KMS-11 (cell line): ENCODE data around the gene BBIP1.

Experiments
- H2AFZ ChIP-seq: fragments of 200-600 bp; sonication (generic); 2 replicates; pipeline ENCODE4 v1.6.1; 2016; ENCODE audit warnings: antibody characterized with exemption, mixed run types, low read depth
- H3K27ac ChIP-seq: fragments of 200-600 bp; sonication (generic); 2 replicates; pipeline ENCODE4 v1.6.1; 2016; ENCODE audit warnings: mild to moderate bottlenecking, mixed run types
- H3K27me3 ChIP-seq: fragments of 200-600 bp; sonication (generic); 2 replicates; pipeline ENCODE4 v1.6.1; 2017; ENCODE audit warnings: mild to moderate bottlenecking, low read depth, mixed run types, moderate library complexity; ENCODE audit not compliant: insufficient read depth
- H3K36me3 ChIP-seq: fragments of 200-600 bp; sonication (generic); 2 replicates; pipeline ENCODE4 v1.6.1; 2017; ENCODE audit warnings: mild to moderate bottlenecking, mixed run types; ENCODE audit not compliant: insufficient read depth
- H3K4me1 ChIP-seq: fragments of 200-600 bp; sonication (generic); 2 replicates; pipeline ENCODE4 v1.6.1; 2016; ENCODE audit warnings: mild to moderate bottlenecking, low read depth, mixed run types; ENCODE audit not compliant: poor library complexity, severe bottlenecking
- H3K4me2 ChIP-seq: fragments of 200-600 bp; sonication (generic); 2 replicates; pipeline ENCODE4 v1.7.0; 2016; ENCODE audit warnings: mild to moderate bottlenecking, mixed run types
- H3K4me3 ChIP-seq: fragments of 200-600 bp; sonication (generic); IDR thresholded peaks from 2 replicates; pipeline ENCODE4 v1.6.1; 2017; ENCODE audit warnings: low read depth, low read length, mixed read lengths; ENCODE audit not compliant: insufficient read depth
- H3K79me2 ChIP-seq: fragments of 200-600 bp; sonication (generic); 2 replicates; pipeline ENCODE4 v1.6.1; 2016; ENCODE audit warnings: low read depth, mixed run types; ENCODE audit not compliant: insufficient read depth
- H3K9ac ChIP-seq: fragments of 200-600 bp; sonication (generic); 2 replicates; pipeline ENCODE4 v1.6.1; 2016; ENCODE audit warnings: mild to moderate bottlenecking, mixed run types
- H4K20me1 ChIP-seq: fragments of 200-600 bp; sonication (generic); 2 replicates; pipeline ENCODE4 v1.6.1; 2016; ENCODE audit warnings: mild to moderate bottlenecking, mixed run types; ENCODE audit not compliant: insufficient read depth
- CTCF ChIP-seq: fragments of 200-600 bp; sonication (generic); conservative IDR thresholded peaks from 2 replicates; pipeline ENCODE4 v1.6.1; 2017; ENCODE audit warnings: low read depth, mild to moderate bottlenecking, antibody characterized with exemption, low read length, moderate library complexity, mixed read lengths

The BBIP1 gene

DNA sequence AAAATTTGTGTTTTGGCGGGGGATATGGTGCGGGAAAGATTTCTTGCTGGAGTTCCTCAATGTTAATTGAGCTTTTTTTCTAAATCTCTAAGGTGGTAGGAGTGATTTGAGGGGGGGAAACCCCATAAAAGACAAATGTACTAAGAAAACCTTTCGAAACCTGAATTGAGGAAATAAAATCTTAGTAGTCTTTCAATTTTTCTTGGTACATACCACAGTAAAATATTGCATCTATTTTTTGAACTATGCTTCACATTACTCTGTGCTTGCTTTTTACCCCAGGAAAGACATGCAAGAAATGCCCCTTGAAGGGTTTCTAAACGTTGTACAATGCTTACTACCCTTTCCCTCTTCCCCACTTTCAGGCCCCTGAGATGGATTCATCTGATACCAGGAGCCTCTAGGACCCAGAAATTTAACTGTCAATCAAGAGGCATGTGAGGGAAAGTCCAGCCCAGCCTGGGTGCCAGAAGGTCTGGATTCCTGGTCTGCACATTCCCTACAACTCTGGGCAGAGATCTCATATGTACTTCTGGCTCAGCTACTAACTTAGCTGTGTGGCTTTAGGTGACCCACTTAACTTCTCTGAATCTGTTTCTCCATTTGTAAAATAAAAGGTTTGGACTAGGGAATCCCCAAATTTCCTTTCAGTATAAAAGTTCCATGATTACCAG lies 53.0 kb downstream of the BBIP1 start:
- H3K9ac ChIP-seq, result no peak overlapping the region
- no peak overlapping the region for H2AFZ ChIP-seq
- peaks cover 18% of the 10 kb centered on the region for H3K4me1 ChIP-seq
- H3K79me2 ChIP-seq, result no peaks in the 10 kb centered on the region
- TF ChIP-seq CTCF, result no peak
- no peak overlapping the region for H3K4me2 ChIP-seq
- no peak overlapping the region for H3K4me3 ChIP-seq
- no peaks in the 10 kb centered on the region for H4K20me1 ChIP-seq
- H3K27ac ChIP-seq, result no peak overlapping the region
- H3K27me3 ChIP-seq, result no peaks in the 10 kb centered on the region
- no peaks in the 10 kb centered on the region for H3K36me3 ChIP-seq

DNA sequence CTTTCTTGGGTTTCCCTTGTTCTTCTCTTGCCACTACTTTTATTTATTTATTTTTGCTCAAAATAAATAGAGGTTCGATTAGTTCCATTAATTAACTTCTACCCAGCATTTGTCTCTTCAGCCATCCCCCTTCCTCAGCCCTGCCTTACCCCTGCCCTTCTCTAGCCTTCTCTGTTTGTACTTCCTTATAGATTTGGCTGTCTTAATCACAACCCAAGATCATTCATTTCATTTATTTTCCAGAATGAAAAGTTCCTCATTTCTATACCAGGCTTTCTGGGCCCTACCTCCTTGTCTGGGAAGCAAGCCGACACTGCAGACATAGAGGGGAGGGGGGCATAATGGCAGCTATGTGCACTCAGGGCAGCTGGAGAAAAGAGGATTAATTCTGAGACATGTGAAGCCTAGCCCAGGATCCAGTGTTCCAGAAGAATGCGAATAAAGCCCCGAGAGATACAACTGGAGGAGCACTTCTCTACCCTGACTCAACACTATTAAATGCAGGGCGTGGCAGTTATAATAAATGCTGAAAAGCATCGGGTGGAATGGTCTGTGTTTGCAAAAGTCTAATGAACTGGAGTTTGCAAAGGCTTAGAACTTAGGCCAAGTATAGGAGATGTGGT lies 53.7 kb downstream of the BBIP1 start:
- no peaks in the 10 kb centered on the region for H3K36me3 ChIP-seq
- no peaks in the 10 kb centered on the region for H4K20me1 ChIP-seq
- H3K79me2 ChIP-seq, result no peaks in the 10 kb centered on the region
- H2AFZ ChIP-seq, result no peak overlapping the region
- no peak for TF ChIP-seq CTCF
- H3K4me1 ChIP-seq, result peaks cover 21% of the 10 kb centered on the region
- no peak overlapping the region for H3K9ac ChIP-seq
- no peak overlapping the region for H3K4me2 ChIP-seq
- no peaks in the 10 kb centered on the region for H3K27me3 ChIP-seq
- H3K27ac ChIP-seq, result no peak overlapping the region
- no peak overlapping the region for H3K4me3 ChIP-seq

DNA sequence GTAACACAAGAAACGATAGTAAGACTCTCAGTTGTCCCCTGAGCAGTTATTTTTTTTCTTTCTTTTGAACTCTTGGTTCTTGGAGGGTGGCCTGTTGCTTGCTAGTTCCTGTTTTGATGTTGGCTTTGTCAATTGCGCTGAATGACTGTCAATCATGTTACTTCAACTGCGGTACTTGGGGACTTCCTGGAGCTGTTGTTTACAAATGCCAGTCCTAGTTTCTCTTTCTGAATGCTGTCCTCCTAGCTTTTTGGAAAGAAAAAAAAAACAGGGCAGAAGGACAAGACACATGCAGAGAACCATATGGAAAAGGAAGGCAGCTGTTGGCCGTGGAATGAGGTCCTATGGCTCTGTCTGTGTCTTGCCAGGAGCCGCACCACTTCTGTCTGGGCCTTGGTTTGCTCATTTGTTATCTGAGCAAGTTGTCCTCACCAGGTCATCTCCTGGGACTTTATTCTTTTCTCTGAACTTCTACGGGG lies 54.3 kb downstream of the BBIP1 start:
- Histone ChIP-seq H4K20me1 (no peaks in the 10 kb centered on the region), H3K4me1 (peaks cover 27% of the 10 kb centered on the region), H3K36me3 (no peaks in the 10 kb centered on the region), H3K27ac (no peak overlapping the region), H3K27me3 (no peaks in the 10 kb centered on the region), H3K4me2 (no peak overlapping the region), H2AFZ (no peak overlapping the region), H3K9ac (no peak overlapping the region), H3K79me2 (no peaks in the 10 kb centered on the region), H3K4me3 (no peak overlapping the region)
- TF ChIP-seq CTCF, result no peak

- H3K4me3 ChIP-seq, result no peak overlapping the region
- no peaks in the 10 kb centered on the region for H3K79me2 ChIP-seq
- H2AFZ ChIP-seq, result no peak overlapping the region
- no peak overlapping the region for H3K9ac ChIP-seq
- no peak for TF ChIP-seq CTCF
- no peaks in the 10 kb centered on the region for H3K36me3 ChIP-seq
- H3K4me2 ChIP-seq, result no peak overlapping the region
- H3K27ac ChIP-seq, result no peak overlapping the region
- no peaks in the 10 kb centered on the region for H4K20me1 ChIP-seq
- no peaks in the 10 kb centered on the region for H3K27me3 ChIP-seq
- peaks cover 34% of the 10 kb centered on the region for H3K4me1 ChIP-seq
Measured at GRCh38 chr10:110863956-110864355, 55.0 kb downstream of the BBIP1 start.
